Activated CD8-positive, alpha-beta memory T cell treated with anti-CD3 and anti-CD28 coated beads for 1 hour (primary cell): ENCODE results near the gene FBXL14.

Source experiments
- DNase-seq, 2 donors: peaks; one replicate each; pipeline ENCODE4 v3.0.0-alpha.2; 2020; ENCODE audit warnings: low read depth in 1 of 2; ENCODE audit errors: extremely low read depth in 1 of 2

The FBXL14 gene, protein sequence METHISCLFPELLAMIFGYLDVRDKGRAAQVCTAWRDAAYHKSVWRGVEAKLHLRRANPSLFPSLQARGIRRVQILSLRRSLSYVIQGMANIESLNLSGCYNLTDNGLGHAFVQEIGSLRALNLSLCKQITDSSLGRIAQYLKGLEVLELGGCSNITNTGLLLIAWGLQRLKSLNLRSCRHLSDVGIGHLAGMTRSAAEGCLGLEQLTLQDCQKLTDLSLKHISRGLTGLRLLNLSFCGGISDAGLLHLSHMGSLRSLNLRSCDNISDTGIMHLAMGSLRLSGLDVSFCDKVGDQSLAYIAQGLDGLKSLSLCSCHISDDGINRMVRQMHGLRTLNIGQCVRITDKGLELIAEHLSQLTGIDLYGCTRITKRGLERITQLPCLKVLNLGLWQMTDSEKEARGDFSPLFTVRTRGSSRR

DNA sequence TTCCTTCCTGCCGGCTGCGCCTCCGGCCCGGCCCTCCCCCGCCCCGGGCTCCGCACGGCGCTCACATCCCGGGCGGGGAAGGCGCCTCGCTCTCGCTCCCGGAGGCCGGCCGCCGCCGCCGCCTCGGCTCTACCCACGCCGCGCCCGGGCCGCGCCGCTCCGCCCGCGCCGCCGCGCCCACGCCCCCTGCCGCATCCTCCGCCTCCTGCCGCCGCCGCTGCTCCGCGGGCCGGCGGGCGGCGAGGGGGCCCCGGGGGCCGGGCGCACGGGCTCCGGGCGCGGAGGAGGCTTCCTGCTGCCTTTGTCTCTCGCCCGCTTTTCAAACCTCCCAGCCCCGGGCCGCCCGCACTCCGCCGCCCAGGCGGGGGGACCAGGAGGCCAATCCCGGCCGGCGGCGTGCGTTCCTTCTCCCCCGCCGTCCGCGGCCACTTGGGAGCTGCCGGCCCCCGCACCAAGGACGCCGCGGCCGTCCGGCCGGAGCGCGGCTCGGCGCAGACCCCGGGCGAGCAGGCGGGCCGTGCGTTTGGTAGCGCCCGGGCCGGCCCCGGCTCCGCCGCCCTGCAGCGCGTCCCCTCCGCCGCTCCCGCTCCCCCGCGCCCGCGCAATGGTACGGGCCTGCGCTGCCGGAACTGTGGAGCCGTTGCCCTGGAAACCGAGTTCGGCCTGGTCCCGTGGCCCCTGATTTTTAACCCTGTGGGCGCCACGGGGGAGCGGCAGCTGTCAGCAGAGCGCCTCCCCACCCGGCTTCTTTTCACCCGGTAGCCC lies at the start of gene FBXL14:
TSS of gene FBXL14 (minus strand) at position 321 of the 765 bp plus-strand sequence. CDS start 515 bp downstream, outside the sequence.
- DNase-seq: peak; percentile 72 to 88

DNA sequence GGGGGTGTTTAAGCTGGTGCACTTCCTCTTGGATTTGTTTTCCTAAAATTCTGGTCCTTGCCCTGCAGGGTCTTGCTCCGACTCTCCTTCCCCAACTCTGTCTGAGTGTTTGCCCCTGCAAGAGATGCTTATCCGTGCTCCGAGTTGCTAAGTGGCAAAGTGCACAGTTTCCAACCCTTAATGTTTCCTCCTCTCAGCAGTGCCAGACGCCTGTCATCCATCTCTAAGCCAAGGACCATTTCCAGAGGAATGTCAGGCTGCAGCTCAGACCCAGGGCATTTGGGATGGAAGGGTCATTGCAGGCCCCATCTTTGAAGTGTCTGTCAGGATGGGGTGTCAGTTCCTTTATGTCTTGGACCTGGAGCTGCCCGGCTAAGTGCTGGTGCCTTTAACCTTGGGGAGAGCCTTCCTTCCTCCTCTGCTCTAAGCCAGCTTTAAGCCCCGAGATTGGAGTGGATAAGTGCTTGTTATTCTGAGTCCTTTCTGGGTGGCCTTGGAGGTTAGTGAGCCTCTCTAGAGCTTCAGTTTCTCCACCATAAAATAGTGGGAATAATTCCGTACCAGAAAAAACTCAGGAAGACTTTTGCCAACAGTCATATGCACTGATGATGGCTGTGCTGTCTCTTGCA lies 49.6 kb upstream of the FBXL14 start:
- DNase-seq: no peak

DNA sequence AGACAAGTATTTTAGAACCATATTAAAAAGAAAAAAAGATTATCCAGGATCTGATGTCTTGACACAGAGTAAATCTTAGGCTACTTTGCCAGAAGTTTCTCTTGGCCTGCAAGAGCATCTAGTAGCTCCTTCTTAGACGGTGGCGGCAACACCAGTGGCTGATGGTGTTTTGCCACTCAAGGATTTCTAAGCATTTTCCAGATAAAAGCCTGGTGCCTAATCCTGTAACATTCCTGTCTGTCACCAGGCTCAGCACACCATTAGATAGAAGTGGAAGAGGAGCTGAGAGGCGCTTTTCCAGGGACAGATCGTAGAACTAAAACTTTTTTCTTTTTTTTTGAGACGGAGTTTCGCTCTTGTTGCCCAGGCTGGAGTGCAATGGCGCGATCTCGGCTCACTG lies 48.7 kb upstream of the FBXL14 start:
- no peak for DNase-seq

DNA sequence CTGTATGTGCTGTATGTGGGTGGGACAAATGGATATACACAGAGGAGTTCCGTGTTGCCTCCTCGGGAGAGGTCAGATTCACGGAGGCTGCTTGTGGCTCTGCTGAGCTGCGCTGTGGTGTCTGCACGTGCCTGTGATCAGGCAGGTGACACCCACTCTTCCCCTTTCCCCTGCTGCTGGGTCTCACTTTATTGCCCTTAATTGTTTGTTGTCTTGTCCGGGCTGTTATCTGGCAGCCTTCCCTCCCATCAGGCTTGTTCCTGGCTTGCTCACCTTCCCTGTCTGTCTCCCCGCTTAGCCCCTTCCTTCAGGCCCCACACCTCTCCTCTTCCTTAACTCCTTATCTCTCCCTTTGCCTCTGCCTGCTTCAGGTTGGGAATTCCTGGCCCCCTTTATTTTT lies 48.1 kb upstream of the FBXL14 start:
- DNase-seq: no peak

DNA sequence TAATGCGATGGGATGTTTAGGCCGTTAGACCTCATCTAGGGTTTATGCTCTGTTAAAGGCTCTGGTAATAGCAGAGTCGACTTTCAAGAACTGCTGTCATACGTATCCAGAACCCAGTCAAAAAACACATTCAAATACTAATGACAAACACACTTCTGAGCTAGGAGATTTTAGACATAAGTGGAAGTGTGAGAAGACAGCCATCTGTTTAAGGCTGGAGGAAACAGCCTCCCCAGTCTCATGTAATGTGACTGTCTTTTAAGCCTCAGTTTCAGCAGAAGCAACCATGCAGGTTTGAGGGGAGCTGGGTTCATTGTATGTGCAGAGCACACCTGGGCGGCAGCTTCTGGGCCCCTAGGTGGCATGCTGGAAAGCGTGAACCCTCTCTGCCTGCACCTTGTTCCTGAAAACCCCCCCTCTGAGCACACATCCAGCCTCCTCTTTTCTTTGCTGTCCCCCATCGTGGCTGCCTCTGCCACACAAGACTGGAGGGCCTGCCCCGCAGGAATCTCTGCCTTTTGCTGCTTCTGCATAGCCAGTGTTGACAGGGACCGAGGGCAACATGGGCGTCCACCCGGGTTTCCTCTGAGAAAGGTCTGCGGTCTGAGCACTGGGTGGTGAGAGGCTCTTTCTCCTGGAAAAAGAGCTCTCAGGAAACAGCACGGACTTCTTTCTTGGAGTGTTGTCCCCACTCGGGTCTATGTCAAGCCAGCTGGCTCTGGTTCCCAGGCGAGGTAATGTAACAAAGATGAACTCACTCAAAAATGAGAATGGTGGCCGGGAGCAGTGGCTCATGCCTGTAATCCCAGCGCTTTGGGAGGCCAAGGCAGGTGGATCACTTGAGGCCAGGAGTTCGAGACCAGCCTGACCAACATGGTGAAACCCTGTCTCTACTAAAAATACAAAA lies 46.2 kb upstream of the FBXL14 start:
- no peak for DNase-seq

DNA sequence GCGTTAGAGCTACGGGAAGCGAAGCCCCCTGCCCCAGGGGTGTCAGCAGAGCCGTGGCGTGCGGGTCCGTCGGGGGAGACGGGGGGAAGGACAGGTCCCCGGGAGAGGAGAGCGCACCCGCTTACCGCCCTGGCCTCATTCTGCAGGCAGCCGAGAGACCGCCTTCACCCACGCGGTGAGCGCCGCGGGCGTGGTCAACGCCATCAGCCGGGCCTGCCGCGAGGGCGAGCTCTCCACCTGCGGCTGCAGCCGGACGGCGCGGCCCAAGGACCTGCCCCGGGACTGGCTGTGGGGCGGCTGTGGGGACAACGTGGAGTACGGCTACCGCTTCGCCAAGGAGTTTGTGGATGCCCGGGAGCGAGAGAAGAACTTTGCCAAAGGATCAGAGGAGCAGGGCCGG lies 45.2 kb upstream of the FBXL14 start:
- no peak for DNase-seq

DNA sequence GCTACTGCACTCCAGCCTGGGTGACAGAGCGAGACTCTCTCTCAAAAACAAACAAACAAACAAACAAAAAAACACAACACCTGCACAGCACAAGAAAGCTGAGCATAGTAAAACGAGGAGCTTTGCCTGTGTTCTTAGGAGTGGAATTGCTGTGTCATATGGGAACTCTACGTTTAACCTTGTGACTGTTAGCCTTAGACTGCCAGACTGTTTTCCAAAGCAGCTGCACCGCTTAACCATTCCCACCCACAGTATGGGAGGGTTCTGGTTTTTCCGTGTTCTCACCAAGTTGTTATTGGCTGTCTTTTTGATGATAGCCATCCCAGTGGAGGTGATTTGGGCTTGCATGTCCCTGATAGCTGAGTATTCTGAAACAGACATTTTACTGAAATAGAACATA lies 43.8 kb upstream of the FBXL14 start:
- DNase-seq: no peak

DNA sequence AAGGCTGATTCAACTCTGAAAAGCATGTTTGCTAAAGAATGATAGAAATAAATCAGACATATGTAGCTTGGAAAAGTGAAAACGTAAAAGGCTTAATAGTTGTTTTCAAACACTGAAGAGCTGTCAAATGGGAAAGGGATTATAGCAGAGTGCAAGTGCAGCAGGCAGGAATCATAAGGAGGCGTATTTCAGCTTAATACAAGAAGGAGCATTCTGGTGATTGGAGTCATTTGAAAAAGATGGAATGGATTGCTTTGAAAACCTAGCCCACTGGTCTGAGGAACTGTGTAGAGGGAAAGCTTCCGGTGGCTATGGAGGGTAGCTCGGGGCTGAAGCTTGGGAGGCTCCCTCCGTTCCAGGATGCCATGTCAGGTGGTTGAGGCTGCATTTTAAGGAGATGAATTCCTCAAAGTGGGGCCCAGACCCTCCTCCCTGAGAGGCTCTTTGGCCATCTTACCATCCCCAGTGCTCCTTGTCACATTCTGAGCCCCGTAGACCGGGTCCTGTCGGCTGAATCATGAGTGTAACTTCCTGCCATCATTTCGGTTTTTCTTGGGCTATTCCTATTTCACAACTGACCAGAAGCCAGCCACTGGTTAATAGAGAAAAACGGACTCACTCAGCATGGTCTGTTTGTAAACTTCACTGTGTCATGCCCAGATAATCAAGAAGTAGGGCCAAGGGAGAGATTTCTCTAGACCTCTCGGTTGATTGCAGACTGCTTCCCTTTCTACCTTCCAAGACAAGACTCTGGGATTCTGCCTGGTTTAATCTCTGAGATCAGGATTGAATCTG lies 41.1 kb upstream of the FBXL14 start:
- DNase-seq: no peak

DNA sequence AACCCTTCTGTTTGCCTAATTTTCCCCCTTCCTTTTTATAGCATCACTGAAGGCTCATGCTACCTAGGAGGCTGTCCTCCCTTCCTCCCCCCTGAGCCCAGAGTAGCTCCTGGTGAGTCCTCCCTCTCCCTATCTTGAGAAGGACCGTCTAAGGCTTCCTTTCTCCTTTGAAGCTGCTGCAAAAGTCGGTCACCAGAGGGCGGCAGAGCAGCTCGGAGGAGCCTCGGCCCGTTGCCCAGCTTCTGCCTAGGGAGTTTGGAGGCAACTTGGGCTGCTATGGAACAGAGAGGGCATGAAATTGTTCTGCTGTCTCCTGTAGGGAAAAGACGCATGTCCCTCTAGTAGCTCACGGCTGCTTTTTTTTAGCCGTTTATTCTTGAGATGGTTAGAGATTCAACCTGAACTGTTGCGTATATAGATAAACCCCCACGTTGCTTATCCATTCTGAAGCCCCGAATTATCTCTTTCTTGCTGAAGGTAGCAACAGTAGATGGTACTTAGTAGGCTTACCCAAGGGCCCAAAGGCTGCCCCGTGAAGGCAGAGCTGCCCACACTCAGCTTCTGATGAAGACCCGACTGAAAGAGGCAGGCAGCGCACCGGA lies 40.3 kb upstream of the FBXL14 start:
- DNase-seq: peak in 1 of 2 donors; percentile 28

DNA sequence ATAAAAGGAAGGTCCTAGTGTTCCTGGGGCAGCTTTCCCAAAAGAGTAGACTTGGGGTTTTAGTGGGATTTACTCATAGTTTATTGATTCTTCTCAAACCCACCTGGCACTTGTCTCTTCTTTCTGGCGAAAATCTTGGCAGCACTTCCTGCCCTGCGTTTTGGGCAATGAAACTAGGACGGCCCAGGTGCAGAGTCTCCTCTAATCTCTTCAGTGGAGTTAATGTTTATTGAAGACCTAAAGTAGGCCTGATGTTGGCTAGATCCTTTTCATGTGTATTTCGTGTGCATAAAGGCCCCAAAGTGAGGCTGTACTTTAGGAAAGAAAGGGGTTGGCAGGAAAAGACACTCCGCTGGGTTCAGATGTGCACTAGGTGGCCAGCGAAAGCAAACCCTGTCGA lies 39.8 kb upstream of the FBXL14 start:
- no peak for DNase-seq

DNA sequence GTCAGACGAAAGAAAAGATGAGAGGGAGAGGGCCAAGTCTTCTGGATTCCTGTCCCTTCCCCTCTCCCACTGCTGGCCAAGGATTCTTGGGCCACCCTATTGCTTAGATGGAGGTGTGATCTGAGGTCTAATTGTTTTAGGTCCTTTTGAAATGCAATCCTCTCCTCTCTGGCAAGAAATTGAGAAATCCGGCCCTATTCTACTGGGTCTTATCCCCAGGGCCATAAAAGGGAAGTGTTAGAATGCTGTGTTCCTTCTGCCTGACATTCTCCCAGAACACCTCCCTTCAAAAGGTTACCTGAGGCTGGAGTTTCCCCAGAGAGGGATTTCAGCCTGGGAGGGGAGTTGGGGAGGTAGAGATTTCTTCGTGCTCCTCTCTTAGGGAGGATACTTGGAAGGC lies 39.1 kb upstream of the FBXL14 start:
- DNase-seq: no peak

DNA sequence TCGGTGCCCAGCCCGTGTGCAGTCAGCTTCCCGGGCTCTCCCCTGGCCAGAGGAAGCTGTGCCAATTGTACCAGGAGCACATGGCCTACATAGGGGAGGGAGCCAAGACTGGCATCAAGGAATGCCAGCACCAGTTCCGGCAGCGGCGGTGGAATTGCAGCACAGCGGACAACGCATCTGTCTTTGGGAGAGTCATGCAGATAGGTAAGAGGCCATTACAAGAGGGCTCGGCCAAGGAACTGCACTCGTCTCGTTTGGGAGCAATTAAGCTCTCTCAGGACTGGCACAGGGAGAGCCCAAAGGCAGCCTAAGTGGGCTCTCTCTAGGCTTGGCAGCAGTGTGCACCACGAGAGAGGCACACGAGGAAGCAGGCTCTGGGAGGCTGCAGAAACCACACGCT lies 38.3 kb upstream of the FBXL14 start:
- no peak for DNase-seq

DNA sequence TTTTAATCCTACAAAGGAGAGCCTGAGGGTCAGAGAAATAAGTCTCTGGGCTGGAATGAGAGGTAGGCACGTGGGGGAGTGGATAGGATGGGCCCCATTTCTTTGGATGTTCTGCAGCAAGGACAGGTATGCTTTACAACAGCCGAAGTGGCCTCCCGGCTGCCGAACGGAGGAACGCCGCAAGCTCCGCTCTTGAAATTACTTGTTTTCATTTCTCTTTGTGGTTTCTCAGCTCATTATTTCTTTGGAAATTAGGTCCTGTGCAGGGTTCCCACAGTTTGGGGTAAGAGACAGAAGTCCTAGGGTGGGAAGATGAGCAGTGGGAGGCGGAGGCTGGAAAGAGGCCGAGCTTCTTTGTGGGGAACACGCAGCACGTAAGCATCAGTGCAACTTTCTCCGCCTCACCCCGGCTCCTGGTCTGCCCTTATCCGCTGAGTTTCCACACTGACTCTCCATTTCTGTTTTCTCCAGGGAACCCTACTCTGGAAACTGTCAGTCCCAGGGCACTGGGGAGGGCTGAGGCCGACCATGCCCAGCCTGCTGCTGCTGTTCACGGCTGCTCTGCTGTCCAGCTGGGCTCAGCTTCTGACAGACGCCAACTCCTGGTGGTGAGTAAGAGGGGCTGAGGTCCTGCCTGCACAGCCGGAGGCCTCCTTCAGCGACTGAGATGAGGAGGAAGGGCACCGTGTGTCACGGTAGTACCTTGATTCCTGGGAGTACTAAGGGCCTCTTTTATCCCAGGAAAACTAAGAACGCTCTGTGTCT lies 36.6 kb upstream of the FBXL14 start:
- no peak for DNase-seq

DNA sequence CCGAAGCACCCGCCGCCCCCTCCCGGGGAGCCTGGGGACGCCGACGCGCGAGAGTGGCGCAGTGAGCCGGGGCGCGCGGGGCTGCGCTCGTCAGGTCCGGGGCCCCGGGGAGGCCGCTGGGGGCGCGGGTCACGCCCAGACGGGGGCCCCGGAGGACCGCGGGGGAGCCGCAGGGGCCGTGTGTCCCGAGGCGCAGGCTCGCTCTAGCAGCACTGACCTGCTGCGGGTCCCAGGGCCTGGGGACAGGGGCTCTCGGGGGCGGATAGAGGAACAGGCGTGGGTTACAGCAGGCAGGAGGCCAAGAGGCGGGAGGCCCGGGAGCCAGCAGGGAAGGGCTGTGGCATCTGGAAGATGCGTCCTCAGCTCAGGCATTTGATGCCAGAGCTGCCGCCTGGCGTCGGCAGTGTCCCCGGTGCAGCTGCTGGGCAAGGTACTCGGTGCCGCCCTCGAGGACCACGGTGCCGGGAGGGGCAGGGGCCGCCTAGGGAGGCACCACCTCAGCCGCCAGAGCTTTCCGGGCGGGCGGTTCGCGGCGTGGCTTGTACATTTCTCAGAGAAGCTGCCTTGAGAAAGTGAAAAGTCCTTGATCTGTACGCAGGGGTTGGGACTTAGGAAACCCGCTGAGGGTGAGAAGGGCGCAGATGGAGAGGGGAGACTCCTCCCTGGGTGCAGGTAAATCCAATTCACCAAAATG lies 35.9 kb upstream of the FBXL14 start:
- no peak for DNase-seq

DNA sequence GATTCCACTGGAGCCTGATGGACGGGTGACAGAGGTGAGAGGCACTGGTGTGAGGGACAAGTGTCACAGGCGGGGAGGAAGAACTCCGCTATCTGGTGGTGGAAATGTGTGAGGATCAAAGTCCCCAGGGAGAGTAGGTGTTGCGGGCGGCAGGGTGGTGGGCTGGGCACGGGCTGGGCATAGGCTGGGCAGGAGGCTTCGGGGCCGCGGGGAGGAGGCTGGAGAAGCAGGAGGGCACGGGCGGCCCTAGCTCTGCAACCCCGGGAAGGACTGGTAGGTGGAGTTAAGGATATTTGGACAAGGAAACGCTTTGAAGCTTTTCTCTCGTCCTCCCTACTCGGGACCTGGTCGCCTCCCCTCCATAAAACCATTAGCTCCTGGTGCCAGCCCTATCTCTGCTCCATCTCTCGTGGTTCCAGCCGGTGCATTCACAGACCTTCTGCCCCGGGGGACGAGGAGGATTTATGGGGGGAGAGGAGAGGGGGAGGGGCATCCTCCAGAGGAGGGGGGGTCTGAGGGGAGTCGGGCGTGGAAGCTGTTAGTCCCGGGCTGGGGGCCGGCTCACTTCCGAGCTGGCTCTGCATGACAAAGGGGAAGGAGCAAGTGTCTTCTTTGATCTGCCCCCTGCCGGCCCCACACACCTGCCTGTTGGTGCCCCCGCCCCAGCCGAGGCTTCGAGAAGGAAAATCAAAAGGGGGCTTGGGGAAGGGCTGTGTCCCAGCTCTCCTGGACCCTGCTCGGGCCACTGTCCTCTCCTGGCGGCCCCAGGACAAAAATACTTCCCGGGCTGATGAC lies 35.2 kb upstream of the FBXL14 start:
- DNase-seq: no peak

DNA sequence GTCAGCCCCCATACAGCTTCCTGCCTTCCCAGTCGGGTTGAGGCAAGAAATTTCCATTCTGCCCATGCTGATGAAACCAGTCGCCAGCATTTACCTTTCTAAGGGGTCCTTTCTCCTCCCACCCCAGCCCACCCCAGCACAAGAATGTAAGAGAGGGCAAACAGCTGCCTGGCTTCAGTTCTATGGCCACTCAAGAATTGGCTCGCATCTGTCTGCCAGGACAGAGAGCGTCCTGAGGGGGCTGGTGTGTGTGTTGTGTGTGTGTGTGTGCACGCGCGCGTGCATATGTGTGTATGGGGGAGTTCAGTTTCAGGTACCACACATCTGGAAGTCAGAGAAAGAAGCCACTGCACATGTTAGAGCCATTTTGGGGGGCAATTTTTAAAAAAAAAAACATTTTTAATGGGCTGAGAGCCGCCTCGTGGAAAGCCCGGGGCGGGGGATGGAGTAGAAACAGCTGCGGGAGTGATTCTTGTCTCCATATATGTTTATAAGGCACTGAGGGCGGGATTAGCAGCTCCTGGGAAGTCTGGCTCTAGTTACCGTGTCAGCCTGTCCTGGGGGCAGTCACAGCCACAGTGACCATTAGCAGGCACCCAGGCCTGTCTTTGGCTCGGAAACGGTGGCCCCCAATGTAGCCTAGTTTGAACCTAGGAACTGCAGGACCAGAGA lies 34.4 kb upstream of the FBXL14 start, which contains the start of gene WNT5B:
TSS of gene WNT5B (plus strand) at position 566 of the 672 bp plus-strand sequence. CDS start 2,124 bp downstream, outside the sequence.
- no peak for DNase-seq

DNA sequence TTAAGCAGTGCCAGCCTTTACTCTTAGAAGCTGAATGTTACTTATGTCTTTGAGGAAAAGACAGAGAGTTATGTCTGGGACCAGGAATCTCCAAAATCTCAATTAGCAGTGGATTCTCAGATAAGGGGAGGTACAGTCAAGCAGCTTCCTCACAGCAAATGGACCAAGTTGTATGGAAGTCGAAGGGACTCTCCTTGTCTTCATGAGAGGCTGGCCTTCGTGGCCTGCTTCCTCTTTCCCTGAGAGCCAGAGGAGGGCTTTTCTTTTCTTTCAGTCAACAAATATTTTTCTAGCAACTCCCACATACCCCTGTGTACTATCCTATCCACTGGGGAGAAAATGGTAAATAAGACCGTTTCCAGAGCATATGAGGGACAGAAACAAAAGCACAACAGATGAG lies 28.0 kb upstream of the FBXL14 start:
- DNase-seq: no peak
